IMR-90 (cell line): Measurements from ENCODE around the gene IL18BP. TPM values are rescaled to one million over a fixed set of nuclear protein-coding genes. Genes with fewer than 3 reads are reported as not detected.

Source experiments
- ATAC-seq: fragments of 200-7000 bp; cut with Tn5 transposase; 2 replicates; pipeline ENCODE4 v1.9.1; 2020; ENCODE audit warnings: low read depth, mild to moderate bottlenecking, moderate library complexity
- BruUV-seq: library from RNA; stranded (reverse); fragments of 400-500 nt; replicated peaks from 2 replicates; lab custom pipeline; 2021; lab: Mats Ljungman, UMichigan
- CTCF ChIA-PET: fragments of 300-600 bp; formaldehyde crosslinking; extraction: SDS; loops from one replicate; lab custom pipeline; 2021; ENCODE audit warnings: antibody characterized with exemption; lab: Yijun Ruan, JAX
- POLR2A ChIA-PET: fragments of 300-600 bp; sonication (Branson Sonifier 250); formaldehyde crosslinking; loops from one replicate; lab custom pipeline; 2022; ENCODE audit warnings: antibody characterized with exemption; ENCODE audit not compliant: unreplicated experiment; lab: Charles Lee
- DNase-seq: peaks from one replicate; pipeline ENCODE4 v3.0.0; 2013
- H2AFZ ChIP-seq: replicated peaks from 2 replicates; pipeline ENCODE3; 2013; ENCODE audit warnings: low read length, mild to moderate bottlenecking; ENCODE audit not compliant: poor library complexity
- H2AK5ac ChIP-seq: 2 replicates; pipeline ENCODE4 v1.6.1; 2013; ENCODE audit warnings: low read depth, low read length, inconsistent platforms
- H2AK9ac ChIP-seq: replicated peaks from 2 replicates; pipeline ENCODE3; 2013; ENCODE audit warnings: mild to moderate bottlenecking, low read depth, low read length, moderate library complexity; ENCODE audit not compliant: poor library complexity
- H2BK120ac ChIP-seq: 2 replicates; pipeline ENCODE4 v1.6.1; 2013; ENCODE audit warnings: low read depth, low read length, inconsistent platforms
- H2BK15ac ChIP-seq: 3 replicates; pipeline ENCODE4 v1.6.1; 2013; ENCODE audit warnings: low read depth, low read length, inconsistent platforms
- H2BK20ac ChIP-seq: 2 replicates; pipeline ENCODE4 v1.6.1; 2013; ENCODE audit warnings: low read depth, mild to moderate bottlenecking, inconsistent platforms, low read length, moderate library complexity
- H2BK5ac ChIP-seq: 2 replicates; pipeline ENCODE4 v1.6.1; 2013; ENCODE audit warnings: mild to moderate bottlenecking, low read depth, low read length, inconsistent platforms; ENCODE audit not compliant: poor library complexity, severe bottlenecking
- H3K14ac ChIP-seq: replicated peaks from 2 replicates; pipeline ENCODE4 v1.6.1; 2013; ENCODE audit warnings: low read depth, low read length, inconsistent platforms
- H3K18ac ChIP-seq: 2 replicates; pipeline ENCODE4 v1.6.1; 2013; ENCODE audit warnings: low read depth, low read length, control low read depth
- H3K23ac ChIP-seq: 2 replicates; pipeline ENCODE4 v1.6.1; 2013; ENCODE audit warnings: low read depth, low read length, inconsistent platforms
- H3K27ac ChIP-seq: 2 replicates; pipeline ENCODE4 v1.5.1; 2013; ENCODE audit warnings: mild to moderate bottlenecking, control low read depth, low read length; ENCODE audit not compliant: insufficient read depth
- H3K27me3 ChIP-seq: 2 replicates; pipeline ENCODE4 v1.6.1; 2013; ENCODE audit warnings: low read length; ENCODE audit not compliant: control insufficient read depth, insufficient read depth
- H3K36me3 ChIP-seq: 2 replicates; pipeline ENCODE4 v1.6.1; 2013; ENCODE audit warnings: low read length, mixed read lengths; ENCODE audit not compliant: control insufficient read depth, insufficient read depth
- H3K4ac ChIP-seq: 2 replicates; pipeline ENCODE4 v1.6.1; 2013; ENCODE audit warnings: low read depth, low read length, inconsistent platforms
- H3K4me1 ChIP-seq: 2 replicates; pipeline ENCODE4 v1.6.1; 2013; ENCODE audit warnings: low read length, mixed read lengths; ENCODE audit not compliant: control insufficient read depth, insufficient read depth
- H3K4me2 ChIP-seq: 2 replicates; pipeline ENCODE4 v1.6.1; 2013; ENCODE audit warnings: low read depth, mild to moderate bottlenecking, control low read depth, low read length, moderate library complexity
- H3K4me3 ChIP-seq: 2 replicates; pipeline ENCODE4 v1.5.1; 2013; ENCODE audit warnings: low read depth, mild to moderate bottlenecking, control low read depth, low read length, moderate library complexity; ENCODE audit not compliant: insufficient read depth
- H3K56ac ChIP-seq: 2 replicates; pipeline ENCODE4 v1.6.1; 2013; ENCODE audit warnings: low read length, inconsistent platforms; ENCODE audit not compliant: insufficient read depth; ENCODE audit errors: extremely low read depth
- H3K79me1 ChIP-seq, 2 experiments: 2 replicates each; pipeline ENCODE4 v1.6.1; 2013; ENCODE audit warnings: low read length in 2 of 2, inconsistent platforms in 1 of 2, low read depth in 1 of 2
- H3K9ac ChIP-seq: 2 replicates; pipeline ENCODE4 v1.6.1; 2013; ENCODE audit warnings: low read depth, low read length, control low read depth
- H3K9me1 ChIP-seq: 2 replicates; pipeline ENCODE4 v1.6.1; 2013; ENCODE audit warnings: low read length, inconsistent platforms; ENCODE audit not compliant: insufficient read depth
- H3K9me3 ChIP-seq: 2 replicates; pipeline ENCODE4 v1.6.1; 2013; ENCODE audit warnings: low read length; ENCODE audit not compliant: control insufficient read depth, insufficient read depth
- H4K20me1 ChIP-seq: 2 replicates; pipeline ENCODE4 v1.6.1; 2013; ENCODE audit warnings: low read length, inconsistent platforms; ENCODE audit not compliant: insufficient read depth
- H4K5ac ChIP-seq: 2 replicates; pipeline ENCODE4 v1.6.1; 2013; ENCODE audit warnings: mild to moderate bottlenecking, low read depth, low read length, control low read depth
- H4K8ac ChIP-seq, 2 experiments: 2 replicates each; pipeline ENCODE4 v1.6.1; 2013; ENCODE audit warnings: low read depth in 2 of 2, low read length in 2 of 2, control low read depth in 1 of 2, inconsistent platforms in 1 of 2
- H4K91ac ChIP-seq: 2 replicates; pipeline ENCODE4 v1.6.1; 2013; ENCODE audit warnings: low read depth, low read length, inconsistent platforms; ENCODE audit not compliant: insufficient read depth
- MAZ ChIP-seq: IDR thresholded peaks from 2 replicates; pipeline ENCODE4 v1.6.1; 2012; ENCODE audit warnings: low read depth, mild to moderate bottlenecking, low read length, improper control_type of control experiment, moderate library complexity, borderline replicate concordance
- NFE2L2 ChIP-seq: fragments of 150-350 bp; IDR thresholded peaks from 2 replicates; pipeline ENCODE4 v1.6.1; 2016; ENCODE audit warnings: low read depth, mild to moderate bottlenecking, low read length
- RCOR1 ChIP-seq: IDR thresholded peaks from 2 replicates; pipeline ENCODE4 v1.6.1; 2012; ENCODE audit warnings: mild to moderate bottlenecking, low read length, improper control_type of control experiment; ENCODE audit not compliant: insufficient replicate concordance
- WGBS, 2 experiments: methylation state at CpG; one replicate each; pipeline versions ENCODE4 v1.1.5 to v1.1.7; 2013; ENCODE audit warnings: missing lambda C conversion rate in 2 of 2; ENCODE audit not compliant: insufficient read length in 1 of 2; ENCODE audit errors: extremely low coverage in 2 of 2; 5-methylcytosine and 5-hydroxymethylcytosine counted together
- dilution Hi-C: fragments of 300-500 bp; cut with HindIII; formaldehyde crosslinking; loops from one replicate; pipeline ENCODE4 v1.14.3; 2018; ENCODE audit warnings: low sequenced_read_pairs; ENCODE audit not compliant: unreplicated experiment
- in situ Hi-C: fragments of 300-500 bp; cut with MboI; formaldehyde crosslinking; loops from 3 replicates; pipeline ENCODE4 v1.14.3; 2019; ENCODE audit warnings: low sequenced_read_pairs, inconsistent platforms, mixed read lengths
- intact Hi-C: fragments of 100-400 bp; cut with micrococcal nuclease; formaldehyde crosslinking; loops from 2 replicates; pipeline ENCODE4 v1.10.0; 2022
- polyA plus RNA-seq, 3 experiments: library from polyadenylated mRNA; depleted of rRNA; stranded (reverse); fragments of >200 nt; gene quantifications; 2 replicates each; pipeline ENCODE4 v1.2.3, GENCODE V29; 2012; ENCODE audit warnings: low replicate concordance in 1 of 3
- total RNA-seq: library from RNA; depleted of rRNA; stranded (reverse); fragments of >200 nt; gene quantifications from 2 replicates; pipeline ENCODE4 v1.2.3, GENCODE V29; 2012

Gene IL18BP
- total and polyA plus RNA-seq, 2 of the 4 experiments (the other 2 are of a cell fraction) = 0.90 to 3.2 TPM

DNA sequence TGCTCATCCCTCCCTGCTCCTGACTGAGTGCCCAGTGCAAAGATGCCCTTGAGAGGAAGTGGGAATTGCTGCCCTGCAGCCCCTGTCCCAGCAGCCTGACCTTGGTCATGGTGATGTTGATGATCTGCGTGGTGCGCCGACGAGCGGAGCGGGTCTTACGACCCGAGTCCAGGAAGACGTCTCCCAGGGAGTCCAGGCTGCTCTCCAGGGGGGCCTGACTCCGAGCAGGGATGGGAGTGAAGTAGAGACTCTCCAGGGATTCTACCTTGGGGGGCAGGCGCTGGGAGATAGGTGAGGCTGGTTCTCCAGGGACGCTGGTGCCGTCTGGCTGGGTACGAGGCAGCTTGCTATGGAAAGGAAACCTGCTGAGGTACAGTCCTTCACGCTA is 8.4 kb downstream of the IL18BP start:
- H4K8ac ChIP-seq = no peak overlapping the region
- BruUV-seq = no TSS peak
- TF ChIP-seq RCOR1 (no peak), NFE2L2 (no peak), MAZ (no peak)
- in situ Hi-C loops = no loop called here
- 0 out of 2 replicates have a peak, but pooled peaks cover 5% of the 10 kb centered on the region for H3K9me1 ChIP-seq
- no peak overlapping the region for H2AK5ac ChIP-seq
- H2BK20ac ChIP-seq = no peak overlapping the region
- no peak overlapping the region for H2BK120ac ChIP-seq
- H3K9me3 ChIP-seq = no peaks in the 10 kb centered on the region
- H2BK15ac ChIP-seq = no peak overlapping the region
- no peak overlapping the region for H3K27ac ChIP-seq
- no peak overlapping the region for H3K56ac ChIP-seq
- dilution Hi-C loops = no loop called here
- no peaks in the 10 kb centered on the region for H3K4me1 ChIP-seq
- H3K23ac ChIP-seq = no peak overlapping the region
- ChIA-PET CTCF (interaction anchor here (1.0 kb wide), 1 partner anchor 24 kb away, joined by 3 read pairs; no protein-coding TSS in a partner anchor), POLR2A (no interaction called here)
- intact Hi-C loops = no loop called here
- H2AK9ac ChIP-seq = no peak overlapping the region
- H4K20me1 ChIP-seq = peaks cover 42% of the 10 kb centered on the region
- peaks cover 20 to 30% of the 10 kb centered on the region in 2 experiments; a peak in 3 of 4 replicates for H3K79me1 ChIP-seq
- ATAC-seq (no peak), DNase-seq (no peak)
- H4K91ac ChIP-seq = no peak overlapping the region
- H3K18ac ChIP-seq = no peak overlapping the region
- no peak overlapping the region for H4K5ac ChIP-seq
- H3K4me2 ChIP-seq = no peak overlapping the region
- WGBS, 2 experiments = 90% methylated on average over 2 of the region's 15 CpGs; no CpG with 5 or more reads in 1 of the 2 experiments
- H3K4ac ChIP-seq = no peak overlapping the region
- H3K14ac ChIP-seq = no peak overlapping the region
- H2BK5ac ChIP-seq = no peak overlapping the region
- H3K36me3 ChIP-seq = peaks cover 94% of the 10 kb centered on the region
- no peak overlapping the region for H3K9ac ChIP-seq
- no peaks in the 10 kb centered on the region for H3K27me3 ChIP-seq
- no peak overlapping the region for H3K4me3 ChIP-seq
- H2AFZ ChIP-seq = no peak overlapping the region
